GM18867 (cell line): ENCODE measurements around the gene MEIKIN.
"Not testable (repeated sequence)": the region's sequence is repeated elsewhere in the genome, so short reads cannot be mapped to it uniquely, and the experiment has no call there.

Experiments
- ATAC-seq: cut with Tn5 transposase; IDR thresholded peaks from one replicate; pipeline ENCODE4 v1.9.1; 2021; ENCODE audit warnings: mild to moderate bottlenecking, moderate library complexity; ENCODE audit not compliant: unreplicated experiment

The MEIKIN gene

DNA sequence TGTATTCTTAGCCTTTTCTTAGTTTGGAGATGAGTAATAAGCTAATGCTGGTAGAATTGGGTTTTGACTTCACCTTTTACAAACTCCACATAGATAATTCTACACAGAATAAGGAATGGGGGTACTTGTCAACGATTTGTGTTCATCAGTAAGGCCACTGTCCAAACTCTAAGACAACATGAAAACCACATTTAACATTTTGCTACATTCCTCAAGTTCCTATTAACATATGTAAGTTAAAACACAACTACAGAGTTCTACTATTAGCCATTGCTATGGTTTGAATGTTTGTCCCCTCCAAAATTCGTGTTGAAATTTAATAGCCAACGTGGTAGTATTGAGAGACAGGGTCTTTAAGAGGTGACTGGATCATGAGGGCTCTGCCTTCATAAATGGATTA is 31.9 kb downstream of the MEIKIN start:
- no peak for ATAC-seq

DNA sequence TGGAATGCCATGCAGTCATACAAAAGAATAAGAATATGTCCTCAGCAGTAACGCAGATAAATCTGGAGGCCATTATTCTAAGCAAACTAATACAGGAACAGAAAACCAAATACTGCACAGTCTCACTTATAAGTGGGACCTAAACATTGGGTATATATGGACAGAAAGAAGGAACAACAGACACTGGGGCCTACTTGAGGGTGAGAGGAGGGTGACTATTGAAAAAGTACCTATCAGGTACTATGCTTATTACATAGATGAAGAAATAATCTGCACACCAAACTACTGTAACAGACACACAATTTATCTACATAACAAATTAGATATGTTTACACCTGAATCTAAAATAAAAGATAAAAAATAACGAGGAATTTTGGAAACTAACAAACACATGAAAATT is 38.8 kb downstream of the MEIKIN start:
- ATAC-seq: no peak

DNA sequence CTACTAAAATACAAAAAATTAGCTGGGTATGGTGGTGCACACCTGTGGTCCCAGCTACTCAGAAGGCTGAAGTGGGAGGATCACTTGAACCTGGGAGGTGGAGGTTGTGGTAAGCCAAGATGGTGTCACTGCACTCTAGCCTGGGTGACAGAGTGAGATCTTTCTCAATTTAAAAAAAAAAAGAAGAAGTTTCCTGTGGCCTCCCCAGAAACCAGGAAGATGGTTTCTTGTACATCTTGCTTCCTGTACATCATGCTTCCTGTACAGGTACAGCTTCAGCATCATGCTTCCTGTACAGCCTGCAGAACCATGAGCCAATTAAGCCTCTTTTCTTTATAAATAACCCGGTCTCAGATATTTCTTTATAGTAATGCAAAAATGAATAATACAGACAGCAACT is 43.2 kb downstream of the MEIKIN start:
- not testable (repeated sequence) for ATAC-seq

DNA sequence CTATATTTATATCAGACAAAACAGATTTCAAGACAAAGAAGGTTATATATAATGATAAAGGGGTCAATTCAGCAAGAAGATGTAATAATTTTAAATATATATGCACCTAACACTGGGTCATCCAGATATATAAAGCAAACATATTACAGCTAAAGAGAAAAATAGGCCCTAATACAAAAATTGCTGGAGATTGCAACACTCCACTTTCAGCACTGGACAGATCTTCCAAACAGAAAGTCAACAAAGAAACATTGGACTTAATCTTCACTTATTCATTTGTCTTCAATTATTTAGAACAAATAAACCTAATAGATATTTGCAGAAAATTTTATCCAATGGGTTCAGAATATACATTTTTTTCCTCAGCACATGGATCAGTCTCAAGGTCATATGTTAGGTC is 45.8 kb downstream of the MEIKIN start:
- ATAC-seq: no peak

DNA sequence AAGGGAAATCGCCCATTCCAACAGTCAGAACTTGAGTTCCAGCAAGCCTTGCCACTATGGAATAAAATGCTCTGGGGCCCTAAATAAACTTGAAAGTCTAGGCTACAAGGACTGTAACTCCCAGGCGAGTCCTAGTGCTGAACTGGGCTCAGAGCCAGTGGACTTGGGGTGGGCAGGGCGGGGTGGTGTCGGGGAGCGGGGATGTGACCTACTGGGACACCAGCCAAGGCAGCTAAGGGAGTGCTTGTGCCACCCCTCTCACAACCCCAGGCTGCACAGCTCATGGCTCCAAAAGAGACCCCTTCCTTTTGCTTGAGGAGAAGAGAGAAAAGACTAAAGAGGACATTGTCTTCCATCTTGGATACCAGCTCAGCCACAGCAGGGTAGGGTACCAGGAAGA is 61.5 kb downstream of the MEIKIN start:
- no peak for ATAC-seq

DNA sequence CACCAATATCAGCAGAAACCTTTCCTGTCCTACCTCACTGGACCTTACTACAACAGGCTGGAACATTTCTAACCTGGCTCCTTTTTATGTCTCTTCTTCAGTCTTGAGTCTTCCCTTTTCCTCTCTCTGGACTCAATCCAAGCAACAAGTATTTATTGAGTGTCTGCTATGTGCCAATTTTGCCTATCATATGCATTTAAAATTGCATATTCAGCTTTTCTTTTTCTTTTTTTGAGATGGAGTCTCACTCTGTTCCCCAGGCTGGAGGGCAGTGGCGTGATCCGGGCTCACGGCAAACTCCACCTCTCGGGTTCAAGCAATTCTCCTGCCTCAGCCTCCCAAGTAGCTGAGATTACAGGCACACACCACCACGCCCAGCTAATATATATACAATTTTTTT is 65.8 kb downstream of the MEIKIN start:
- ATAC-seq: no peak

DNA sequence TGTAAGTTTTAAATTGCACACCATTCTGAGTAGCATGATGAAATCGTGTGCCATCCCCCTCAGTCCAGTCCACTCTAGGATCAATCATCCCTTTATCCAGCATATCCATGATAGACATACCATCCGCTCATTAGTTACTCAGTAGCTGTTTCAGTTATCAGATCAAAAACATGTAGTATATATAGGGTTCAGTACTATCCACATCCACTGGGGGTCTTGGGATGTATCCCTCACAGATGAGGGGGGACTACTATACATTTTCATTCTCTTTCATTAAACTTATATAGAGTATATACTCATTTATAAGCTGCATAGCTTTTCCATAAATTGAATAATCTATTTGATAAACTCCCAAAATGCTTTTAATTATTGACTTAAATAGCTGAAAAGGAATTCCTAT is 67.6 kb downstream of the MEIKIN start:
- ATAC-seq: no peak

DNA sequence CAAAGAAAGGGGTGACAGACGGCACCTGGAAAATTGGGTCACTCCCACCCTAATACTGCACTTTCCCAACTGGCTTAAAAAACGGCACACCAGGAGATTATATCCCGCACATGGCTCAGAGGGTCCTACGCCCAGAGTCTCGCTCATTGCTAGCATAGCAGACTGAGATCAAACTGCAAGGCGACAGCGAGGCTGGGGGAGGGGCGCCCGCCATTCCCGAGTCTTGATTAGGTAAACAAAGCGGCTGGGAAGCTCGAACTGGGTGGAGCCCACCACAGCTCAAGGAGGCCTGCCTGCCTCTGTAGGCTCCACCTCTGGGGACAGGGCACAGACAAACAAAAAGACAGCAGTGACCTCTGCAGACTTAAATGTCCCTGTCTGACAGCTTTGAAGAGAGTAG is 74.2 kb downstream of the MEIKIN start:
- not testable (repeated sequence) for ATAC-seq

DNA sequence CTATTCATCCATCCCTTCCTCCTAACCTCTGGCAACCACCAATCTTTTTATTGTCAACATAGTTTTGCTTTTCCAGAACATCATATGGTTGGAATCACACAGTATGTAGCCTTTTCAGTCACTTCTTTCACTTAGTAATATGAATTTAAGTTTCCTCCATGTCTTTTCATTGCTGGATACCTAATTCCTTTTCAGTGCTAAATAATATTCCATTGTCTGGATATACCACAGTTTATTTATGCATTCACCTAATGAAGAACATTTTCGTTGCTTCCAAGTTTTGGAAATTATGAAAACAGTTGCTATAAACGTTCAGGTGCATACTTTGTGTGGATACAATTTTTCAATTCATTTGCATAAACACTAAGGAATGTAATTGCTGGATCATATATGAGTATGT is 77.9 kb downstream of the MEIKIN start:
- no peak for ATAC-seq

DNA sequence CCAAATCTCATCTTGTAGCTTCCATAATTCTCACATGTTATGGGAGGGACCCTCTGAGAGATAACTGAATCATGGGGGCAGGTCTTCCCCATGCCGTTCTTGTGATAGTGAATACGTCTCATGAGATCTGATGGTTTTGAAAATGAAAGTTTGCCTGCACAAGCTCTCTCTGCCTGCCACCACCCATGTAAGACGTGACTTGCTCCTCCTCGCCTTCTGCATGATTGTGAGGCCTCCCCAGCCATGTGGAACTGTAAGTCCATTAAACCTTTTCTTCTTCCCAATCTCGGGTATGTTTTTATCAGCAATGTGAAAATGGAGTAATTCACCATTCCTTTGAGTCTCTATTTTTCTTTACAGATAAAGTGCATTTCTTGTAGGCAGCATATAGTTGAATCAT is 81.8 kb downstream of the MEIKIN start:
- no peak for ATAC-seq

DNA sequence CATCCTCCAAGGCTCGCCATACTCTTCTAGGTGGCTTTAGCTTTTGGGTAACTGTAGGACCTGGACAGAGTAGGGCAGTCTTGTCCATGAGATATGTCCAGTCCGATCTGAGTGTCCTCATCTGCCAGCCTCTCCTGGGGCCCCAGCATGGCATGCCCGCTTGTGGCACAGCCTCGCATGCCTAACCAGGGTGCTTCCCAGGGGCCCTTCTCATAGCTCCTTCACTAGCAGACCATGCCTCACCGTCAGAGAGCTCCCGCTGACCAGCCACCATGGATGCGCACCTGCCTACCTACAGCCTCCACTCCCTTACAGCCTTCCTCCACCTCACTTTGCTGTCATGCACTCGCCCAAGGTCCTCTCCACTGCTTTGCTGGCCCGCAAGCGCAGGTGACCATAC is 88.1 kb downstream of the MEIKIN start:
- ATAC-seq: no peak

DNA sequence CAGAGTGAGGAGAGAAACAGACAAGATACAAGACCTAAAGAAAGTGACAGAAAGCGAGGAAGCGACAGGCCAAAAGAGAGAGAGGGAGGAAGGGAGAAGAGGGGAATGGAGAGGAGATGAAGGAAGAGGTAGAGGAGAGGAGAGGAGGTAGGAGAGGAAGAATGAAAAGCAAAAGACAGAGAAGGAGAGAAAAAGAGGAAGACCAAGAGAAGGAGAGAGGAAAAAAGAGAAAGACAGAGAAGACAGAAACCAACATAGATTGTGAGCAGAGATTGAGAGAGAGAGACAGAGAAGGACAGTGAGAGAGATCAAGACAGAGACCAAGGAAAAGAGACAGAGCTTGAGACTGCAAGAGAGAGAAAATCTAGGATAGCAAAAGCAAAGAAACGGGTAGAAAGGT is 90.0 kb downstream of the MEIKIN start:
- ATAC-seq: no peak

DNA sequence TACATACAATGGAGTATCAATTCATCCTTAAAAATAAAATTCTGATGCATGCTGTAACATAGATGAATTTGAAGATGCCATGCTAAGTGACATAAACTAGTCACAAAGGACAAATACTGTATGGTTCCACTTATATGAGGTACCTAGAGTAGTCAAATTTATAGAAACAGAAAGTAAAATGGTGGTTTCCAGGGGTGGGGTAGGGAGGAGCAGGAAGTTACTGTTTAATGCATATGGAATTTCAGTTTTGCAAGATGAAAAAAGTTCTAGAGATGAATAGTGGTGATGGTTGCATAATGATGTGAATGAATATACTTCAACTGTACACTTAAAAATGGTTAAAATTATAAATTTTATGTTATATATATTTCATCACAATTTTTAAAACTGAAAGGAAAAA is 91.3 kb downstream of the MEIKIN start:
- peak; percentile 62 for ATAC-seq

DNA sequence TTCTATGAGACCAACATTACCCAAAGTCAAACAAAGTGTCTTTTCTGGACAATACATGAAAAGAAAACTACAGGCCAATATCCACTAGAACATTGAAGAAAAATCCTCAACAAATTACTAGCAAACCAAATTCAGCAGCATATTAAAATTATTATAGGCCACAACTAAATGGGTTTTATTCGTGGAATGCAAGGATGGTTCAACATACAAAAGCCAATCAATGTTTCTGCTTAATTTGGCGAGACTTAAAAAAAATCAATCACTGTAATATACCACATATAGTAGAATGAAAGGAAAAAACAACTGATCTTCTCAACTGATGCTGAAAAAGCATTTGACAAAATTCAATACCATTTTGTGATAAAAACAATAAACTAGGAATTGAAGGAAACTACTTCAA is 96.8 kb downstream of the MEIKIN start:
- no peak for ATAC-seq

DNA sequence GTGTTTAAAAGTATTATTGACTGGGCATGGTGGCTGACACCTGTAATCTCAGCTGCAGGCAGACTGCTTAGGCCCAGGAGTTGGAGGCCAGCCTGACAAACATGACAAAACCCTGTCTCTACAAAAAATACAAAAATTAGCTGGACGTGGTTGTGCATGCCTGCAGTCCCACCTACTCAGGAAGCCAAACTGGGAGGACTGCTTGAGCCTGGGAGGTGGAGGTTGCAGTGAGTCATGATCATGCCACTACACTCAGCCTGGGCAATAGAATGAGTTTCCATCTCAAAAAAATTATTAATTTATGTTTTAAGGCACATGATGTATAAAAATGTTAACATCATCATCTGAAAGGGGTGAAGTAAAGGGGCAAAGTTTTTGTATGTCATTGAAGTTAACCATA is 98.9 kb downstream of the MEIKIN start:
- no peak for ATAC-seq

DNA sequence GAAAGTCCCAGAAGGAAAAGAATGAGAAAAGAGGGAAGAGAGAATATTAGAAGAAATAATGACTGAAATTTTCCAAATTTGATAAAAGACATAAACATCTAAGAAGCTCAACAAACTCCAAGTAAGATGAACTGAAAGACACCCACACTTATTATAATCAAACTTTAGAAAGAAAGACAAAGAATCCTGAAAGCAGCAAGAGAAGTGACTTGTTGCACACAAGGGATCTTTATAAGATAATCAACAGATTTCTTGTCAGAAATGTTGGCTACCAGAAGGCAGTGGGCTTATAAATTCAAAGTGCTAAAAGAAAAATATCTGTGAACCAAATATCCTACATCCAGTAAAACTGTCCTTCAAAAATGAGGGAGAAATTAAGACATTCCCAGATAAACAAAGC is 99.6 kb downstream of the MEIKIN start:
- no peak for ATAC-seq

DNA sequence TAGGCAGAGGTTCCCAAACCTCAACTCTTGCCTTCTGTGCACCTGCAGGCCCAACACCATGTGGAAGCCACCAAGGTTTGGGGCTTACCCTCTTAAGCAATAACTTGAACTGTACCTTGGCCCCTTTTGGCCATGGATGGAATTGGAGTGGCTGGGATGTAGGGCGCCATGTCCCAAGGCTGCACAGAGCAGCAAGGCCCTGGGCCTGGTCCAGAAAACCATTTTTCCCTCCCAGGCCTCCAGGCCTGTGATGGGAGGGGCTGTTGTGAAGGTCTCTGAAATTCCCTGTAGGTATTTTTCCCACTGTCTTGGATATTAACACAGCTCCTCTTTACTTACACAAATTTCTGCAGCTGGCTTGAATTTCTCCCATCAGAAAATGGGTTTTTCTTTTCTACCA is 102.5 kb downstream of the MEIKIN start:
- not testable (repeated sequence) for ATAC-seq

DNA sequence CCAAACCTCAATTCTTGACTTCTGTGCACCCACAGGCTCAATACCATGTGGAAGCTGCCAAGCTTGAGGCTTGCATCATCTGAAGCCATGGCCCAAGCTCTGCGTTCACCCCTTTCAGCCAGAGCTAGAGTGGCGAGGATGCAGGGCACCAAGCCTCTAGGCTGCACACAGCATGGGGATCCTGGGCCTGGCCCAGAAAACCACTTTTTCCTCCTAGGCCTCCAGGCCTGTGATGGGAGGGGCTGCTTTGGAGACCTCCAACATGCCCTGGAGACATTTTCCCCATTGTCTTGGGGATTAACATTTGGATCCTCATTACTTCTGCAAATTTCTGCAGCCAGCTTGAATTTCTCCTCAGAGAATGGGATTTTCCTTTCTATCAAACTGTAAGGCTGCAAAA is 112.8 kb downstream of the MEIKIN start:
- not testable (repeated sequence) for ATAC-seq

DNA sequence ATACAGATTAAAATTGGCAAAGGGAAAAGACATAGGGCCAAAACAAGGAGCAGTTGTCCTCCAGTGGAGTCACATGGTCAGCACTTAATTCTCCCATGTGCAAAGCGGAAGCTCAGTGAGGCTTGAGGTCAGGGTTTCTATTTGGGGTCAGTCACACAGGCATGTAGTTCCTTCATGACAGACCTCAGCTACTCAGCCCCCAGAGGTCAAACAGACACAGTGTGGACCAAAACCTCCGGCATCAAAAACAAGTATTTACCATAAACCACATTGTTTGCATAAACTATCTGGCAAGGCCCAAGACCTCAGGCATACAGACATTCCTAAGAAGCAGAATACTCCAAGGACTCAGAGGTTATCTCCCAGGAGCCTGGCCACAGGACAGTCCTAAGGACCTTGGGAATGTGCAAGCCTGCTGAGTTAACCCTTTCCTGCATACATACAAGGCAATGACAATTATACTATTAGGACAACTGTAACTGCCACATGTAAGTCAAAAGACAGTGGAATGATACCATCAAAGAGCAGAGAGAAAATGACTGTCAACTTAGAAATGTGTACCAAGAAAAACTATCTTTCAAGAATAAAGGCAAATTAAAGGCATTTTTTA is 120.0 kb downstream of the MEIKIN start:
- peak; percentile 95 for ATAC-seq

DNA sequence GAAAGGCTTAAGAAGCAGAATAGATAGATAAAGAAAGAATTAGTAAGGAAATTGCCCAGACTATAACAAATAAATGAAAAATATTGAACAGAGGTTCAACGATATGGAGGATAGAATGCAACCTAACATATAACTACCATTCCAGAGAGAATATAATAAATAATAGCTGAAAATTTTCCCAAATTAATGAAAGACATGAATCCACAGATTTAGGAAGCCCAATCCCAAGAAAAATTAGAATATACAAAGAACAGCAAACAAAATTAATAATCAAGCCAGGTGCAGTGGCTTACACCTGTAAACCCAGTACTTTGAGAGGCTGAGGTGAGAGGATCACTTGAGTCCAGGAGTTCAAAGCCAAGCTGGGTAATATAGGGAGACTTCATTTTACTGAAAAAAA is 120.8 kb downstream of the MEIKIN start:
- no peak for ATAC-seq

DNA sequence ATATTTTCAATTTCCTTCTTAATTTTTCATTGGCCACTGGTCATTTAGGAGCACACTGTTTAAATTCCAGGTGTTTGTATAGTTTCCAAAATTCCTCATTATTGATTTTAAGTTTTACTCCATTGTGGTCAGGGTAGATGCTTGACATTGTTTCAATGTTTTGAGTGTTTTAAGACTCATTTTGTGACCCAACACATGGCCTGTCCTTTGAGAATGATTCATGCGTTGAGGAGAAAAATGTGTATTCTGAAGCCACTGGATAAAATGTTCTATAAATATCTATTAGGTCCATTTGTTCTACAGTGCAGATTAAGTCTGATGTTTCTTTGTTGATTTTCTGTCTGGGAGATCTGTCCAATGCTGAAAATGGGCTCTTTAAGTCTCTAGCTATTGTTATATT is 124.2 kb downstream of the MEIKIN start:
- no peak for ATAC-seq

DNA sequence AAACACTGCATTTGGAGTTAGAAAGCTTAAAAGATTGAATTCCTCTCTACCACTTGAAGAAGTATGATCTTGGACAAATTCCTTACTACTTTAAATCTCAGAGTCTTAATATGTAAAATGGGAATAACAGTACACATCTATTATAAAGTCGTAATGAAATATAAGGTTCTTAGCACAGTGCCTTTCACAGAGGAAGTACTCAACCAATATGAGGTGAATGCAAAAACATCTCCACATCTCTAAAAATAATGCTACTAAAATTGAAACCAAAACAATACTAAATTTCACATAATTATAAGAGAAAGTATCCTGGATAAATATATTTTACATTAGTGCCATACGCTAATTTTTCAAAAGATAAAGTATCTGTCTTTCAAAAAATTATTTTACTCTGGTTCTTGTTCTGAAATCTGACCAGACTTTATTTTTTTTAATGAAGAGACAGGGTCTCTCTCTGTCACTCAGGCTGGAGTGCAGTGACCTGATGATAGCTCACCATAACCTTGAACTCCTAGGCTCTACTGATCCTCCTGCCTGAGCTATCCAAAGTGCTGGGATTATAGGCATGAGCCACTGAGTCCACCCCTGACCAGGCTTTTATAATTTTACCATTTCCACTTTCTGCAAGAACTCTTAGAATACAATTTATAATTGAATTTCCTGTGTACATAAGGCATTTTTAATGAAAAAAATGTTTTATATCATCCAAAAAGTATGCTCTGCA is 127.3 kb downstream of the MEIKIN start:
- peak; percentile 48 for ATAC-seq

DNA sequence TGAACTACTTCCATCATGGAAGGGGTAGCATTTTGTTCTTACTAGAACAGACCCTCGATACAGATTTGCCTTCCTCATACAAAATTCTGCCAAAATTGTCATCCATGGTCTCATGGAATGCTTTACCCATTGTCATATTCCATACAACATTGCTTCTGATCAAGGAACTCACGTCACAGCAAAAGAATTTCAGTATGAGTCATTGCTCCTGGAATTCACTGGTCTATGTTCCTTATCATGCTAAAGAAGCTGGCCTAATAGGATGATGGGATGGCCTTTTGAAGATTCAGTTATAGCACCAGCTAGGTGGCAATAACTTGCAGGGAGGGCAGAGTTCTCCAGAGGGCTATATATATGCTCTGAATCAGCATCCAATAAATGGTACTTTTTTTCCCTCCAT is 130.5 kb downstream of the MEIKIN start:
- ATAC-seq: no peak
